ENCODE measurements around the gene BCL3. TPM values are rescaled to one million over a fixed set of nuclear protein-coding genes. Genes with fewer than 3 reads are reported as not detected.
A peak's percentile ranks its signal among the peaks of the same experiment; 100 is the strongest.

BCL3 gene
- total and polyA plus RNA-seq, 2 of the 13 experiments (the other 11 are each of a cell fraction or from before 2014, with no cell fraction given), result 2.3 to 4.0 TPM

GRCh38 chr19:44746946-44747738 is 1.4 kb upstream of the BCL3 start (continued):
- TF ChIP-seq ZNF749 (CRISPR knock-in tag; IDR thresholded peaks at IDR 0.05; ENCODE audit: borderline replicate concordance) (no peak), THAP11 (CRISPR knock-in tag; IDR thresholded peaks at IDR 0.05) (peak; percentile 40; the same call in 1 of the 2 replicates), ZMYM3 (CRISPR knock-in tag; IDR thresholded peaks at IDR 0.05) (peak; percentile 98), CBX5 (CRISPR knock-in tag; IDR thresholded peaks at IDR 0.05; ENCODE audit: borderline replicate concordance) (0 out of 2 replicates have a peak, but pooled peaks have one; percentile 32), RFXAP (CRISPR knock-in tag; IDR thresholded peaks at IDR 0.05; ENCODE audit: borderline replicate concordance) (no peak), TFDP1 (CRISPR knock-in tag; IDR thresholded peaks at IDR 0.05; ENCODE audit: borderline replicate concordance) (peak; percentile 21; the same call in 1 of the 2 replicates), ZNF563 (CRISPR knock-in tag; IDR thresholded peaks at IDR 0.05) (0 out of 2 replicates have a peak, but pooled peaks have one; percentile 35), RXRB (CRISPR knock-in tag; IDR thresholded peaks at IDR 0.05; ENCODE audit: borderline replicate concordance) (peak; percentile 91), HDAC1 (CRISPR knock-in tag; IDR thresholded peaks at IDR 0.05) (peak; percentile 31; the same call in 1 of the 2 replicates), SOX13 (IDR thresholded peaks at IDR 0.05) (no peak), SOX13 (CRISPR knock-in tag; conservative IDR thresholded peaks at IDR 0.05 in 1 of 2, IDR thresholded peaks at IDR 0.05 in 1 of 2) (peak in 1 of 2 experiments; percentile 27; a peak in 2 of 4 replicates), PLRG1 (conservative IDR thresholded peaks at IDR 0.05) (no peak), ESRRA (CRISPR knock-in tag; IDR thresholded peaks at IDR 0.05; ENCODE audit: low read depth) (peak; percentile 95), RELA (CRISPR knock-in tag; IDR thresholded peaks at IDR 0.05) (peak; percentile 93; the same call in 1 of the 2 replicates), ZNF709 (CRISPR knock-in tag; IDR thresholded peaks at IDR 0.05) (no peak), POLR2A (IDR thresholded peaks at IDR 0.05; ENCODE audit: insufficient read depth in 1 of 2, low read depth in 2 of 2, low read length in 2 of 2) (peak; percentile 54 to 78; a peak in 3 of 4 replicates), SNAI1 (CRISPR knock-in tag; IDR thresholded peaks at IDR 0.05; ENCODE audit: borderline replicate concordance) (no peak), TAF1 (CRISPR knock-in tag; IDR thresholded peaks at IDR 0.05) (peak; percentile 36; the same call in 1 of the 2 replicates), NR2C2 (CRISPR knock-in tag; IDR thresholded peaks at IDR 0.05; ENCODE audit: borderline replicate concordance) (peak; percentile 54; the same call in 1 of the 2 replicates), ZSCAN5A (CRISPR knock-in tag; IDR thresholded peaks at IDR 0.05; ENCODE audit: borderline replicate concordance) (0 out of 2 replicates have a peak, but pooled peaks have one; percentile 29), GLI4 (CRISPR knock-in tag; IDR thresholded peaks at IDR 0.05; ENCODE audit: borderline replicate concordance) (no peak), ZNF17 (CRISPR knock-in tag; IDR thresholded peaks at IDR 0.05) (no peak), PTBP1 (IDR thresholded peaks at IDR 0.05; ENCODE audit: low read depth, low read length, poor library complexity, severe bottlenecking) (no peak), ZNF329 (CRISPR knock-in tag; IDR thresholded peaks at IDR 0.05; ENCODE audit: low read depth) (no peak), PHF5A (CRISPR knock-in tag; IDR thresholded peaks at IDR 0.05; ENCODE audit: low read depth, unreplicated experiment) (no peak), MED1 (CRISPR knock-in tag; IDR thresholded peaks at IDR 0.05) (peak; percentile 35; the same call in 1 of the 2 replicates), TFAP4 (IDR thresholded peaks at IDR 0.05; ENCODE audit: borderline replicate concordance, low read depth) (no peak; the same call in 1 of the 2 replicates), SMAD1 (CRISPR knock-in tag; IDR thresholded peaks at IDR 0.05; ENCODE audit: borderline replicate concordance, low read depth) (no peak)
